Upper lobe of left lung (tissue), 6 donors: Measurements from ENCODE around the gene KCNIP3. TPM values are rescaled to one million over a fixed set of nuclear protein-coding genes. Genes with fewer than 3 reads are reported as not detected.

Experiments used
- ATAC-seq, 2 donors: fragments of 200-7000 bp; cut with Tn5 transposase; one replicate each; pipeline ENCODE4 v1.9.1; 2022; ENCODE audit warnings: mild to moderate bottlenecking in 2 of 2, moderate library complexity in 2 of 2; ENCODE audit not compliant: low FRiP score in 2 of 2
- DNase-seq, 2 donors: peaks; one replicate each; pipeline ENCODE4 v3.0.0-alpha.2; 2019 to 2020
- H3K27ac ChIP-seq, 4 donors: fragments of 200-600 bp; sonication (generic); one replicate each; pipeline ENCODE4 v1.5.1; 2016 to 2019
- H3K27me3 ChIP-seq, 4 donors: fragments of 200-600 bp; sonication (generic); one replicate each; pipeline ENCODE4 v1.5.1; 2017 to 2019
- H3K36me3 ChIP-seq, 4 donors: fragments of 200-600 bp; sonication (generic); one replicate each; pipeline ENCODE4 v1.5.1; 2016 to 2019
- H3K4me1 ChIP-seq, 4 donors: fragments of 200-600 bp; sonication (generic); one replicate each; pipeline ENCODE4 v1.5.1; 2018 to 2019
- H3K4me3 ChIP-seq, 4 donors: fragments of 200-600 bp; sonication (generic); one replicate each; pipeline ENCODE4 v1.5.1; 2017 to 2019; ENCODE audit warnings: mild to moderate bottlenecking in 2 of 4, moderate library complexity in 1 of 4
- H3K9me3 ChIP-seq, 4 donors: fragments of 200-600 bp; sonication (generic); one replicate each; pipeline ENCODE4 v1.5.1; 2018 to 2019
- CTCF ChIP-seq, 6 experiments: fragments of 450-650 bp in 4 of 6; fragments of 200-600 bp in 2 of 6; sonication (generic) in 2 of 6; IDR thresholded peaks; one replicate each; pipeline ENCODE4 v1.5.1; 2016 to 2019; ENCODE audit warnings: antibody characterized with exemption in 6 of 6
- EP300 ChIP-seq, 4 donors: sonication (generic); formaldehyde crosslinking; IDR thresholded peaks; one replicate each; pipeline ENCODE4 v1.5.1; 2017; ENCODE audit warnings: antibody characterized with exemption in 4 of 4, control low read depth in 2 of 4
- POLR2A ChIP-seq, 4 donors: fragments of 450-650 bp; IDR thresholded peaks; one replicate each; pipeline ENCODE4 v1.5.1; 2016 to 2017; ENCODE audit warnings: antibody characterized with exemption in 4 of 4, mild to moderate bottlenecking in 2 of 4
- POLR2AphosphoS5 ChIP-seq, 2 donors: sonication (generic); formaldehyde crosslinking; IDR thresholded peaks; one replicate each; pipeline ENCODE4 v1.5.1; 2017; ENCODE audit warnings: antibody characterized with exemption in 2 of 2
- WGBS, 2 donors: methylation state at CpG; one replicate each; pipeline ENCODE4 v1.1.5; 2017 to 2018; 5-methylcytosine and 5-hydroxymethylcytosine counted together
- total RNA-seq, 6 donors: library from RNA; depleted of rRNA in 4 of 6; stranded (reverse); fragments of >200 nt in 4 of 6; gene quantifications; one replicate each; pipeline versions ENCODE4 v1.1.0 to v1.2.1, GENCODE V29; 2016 to 2021
- donor health status: DM: no; HTN: no; CAD: no; lungs with moderate emphysema.
- donor health status: DM: no; HTN: yes; CAD: no; lungs with severe emphysema.

Gene KCNIP3
- total RNA-seq, 6 donors from 2014 or later, result 1.0 to 5.9 (median 2.5) TPM

- 94 to 95% methylated on average over 8 of the region's 8 CpGs for WGBS, 2 donors
- no peak overlapping the region for H3K27ac ChIP-seq
- ATAC-seq (no peak), DNase-seq (no peak)
- no peaks in the 10 kb centered on the region for H3K36me3 ChIP-seq
- TF ChIP-seq CTCF (IDR thresholded peaks at IDR 0.05), result no peak
- no peak for TF ChIP-seq POLR2AphosphoS5 (IDR thresholded peaks at IDR 0.05)
- TF ChIP-seq POLR2A (IDR thresholded peaks at IDR 0.05), result no peak
- TF ChIP-seq EP300 (IDR thresholded peaks at IDR 0.05), result no peak
- no peaks in the 10 kb centered on the region for H3K9me3 ChIP-seq
- H3K27me3 ChIP-seq, result no peaks in the 10 kb centered on the region
- H3K4me3 ChIP-seq, result no peak overlapping the region
- no peaks in the 10 kb centered on the region for H3K4me1 ChIP-seq
These were observed 34.9 kb downstream of the KCNIP3 start for GRCh38 chr2:95332036-95332435.

GRCh38 chr2:95333056-95333455 lies 35.9 kb downstream of the KCNIP3 start:
- H3K36me3 ChIP-seq, result no peaks in the 10 kb centered on the region
- no peak overlapping the region for H3K27ac ChIP-seq
- ATAC-seq, result no peak
- H3K4me1 ChIP-seq, result no peaks in the 10 kb centered on the region
- no peak for DNase-seq
- no peaks in the 10 kb centered on the region for H3K27me3 ChIP-seq
- no peak overlapping the region for H3K4me3 ChIP-seq
- WGBS, 2 donors, result 83 to 85% methylated on average over 7 of the region's 7 CpGs
- TF ChIP-seq CTCF (IDR thresholded peaks at IDR 0.05), result no peak
- TF ChIP-seq POLR2AphosphoS5 (IDR thresholded peaks at IDR 0.05), result no peak
- TF ChIP-seq EP300 (IDR thresholded peaks at IDR 0.05), result no peak
- no peak for TF ChIP-seq POLR2A (IDR thresholded peaks at IDR 0.05)
- H3K9me3 ChIP-seq, result no peaks in the 10 kb centered on the region

GRCh38 chr2:95333888-95334338 lies 36.8 kb downstream of the KCNIP3 start:
- DNase-seq (no peak), ATAC-seq (no peak)
- Histone ChIP-seq H3K36me3 (no peaks in the 10 kb centered on the region), H3K27ac (no peak overlapping the region), H3K4me3 (no peak overlapping the region), H3K27me3 (no peaks in the 10 kb centered on the region), H3K9me3 (no peaks in the 10 kb centered on the region), H3K4me1 (no peaks in the 10 kb centered on the region)
- TF ChIP-seq POLR2AphosphoS5 (IDR thresholded peaks at IDR 0.05), result no peak
- no peak for TF ChIP-seq POLR2A (IDR thresholded peaks at IDR 0.05)
- TF ChIP-seq EP300 (IDR thresholded peaks at IDR 0.05), result no peak
- no peak for TF ChIP-seq CTCF (IDR thresholded peaks at IDR 0.05)
- 65 to 88% methylated on average over 10 to 11 of the region's 11 CpGs for WGBS, 2 donors

- TF ChIP-seq POLR2AphosphoS5 (IDR thresholded peaks at IDR 0.05) (no peak), CTCF (IDR thresholded peaks at IDR 0.05) (no peak), EP300 (IDR thresholded peaks at IDR 0.05) (no peak), POLR2A (IDR thresholded peaks at IDR 0.05) (no peak)
- H3K36me3 ChIP-seq, result no peaks in the 10 kb centered on the region
- no peak overlapping the region for H3K27ac ChIP-seq
- WGBS, 2 donors, result 95 to 100% methylated on average over 1 of the region's 1 CpG
- no peaks in the 10 kb centered on the region for H3K27me3 ChIP-seq
- H3K4me1 ChIP-seq, result no peaks in the 10 kb centered on the region
- no peak overlapping the region for H3K4me3 ChIP-seq
- H3K9me3 ChIP-seq, result no peaks in the 10 kb centered on the region
- ATAC-seq (no peak), DNase-seq (no peak)
These were observed 37.9 kb downstream of the KCNIP3 start for GRCh38 chr2:95334916-95335641.

GRCh38 chr2:95336406-95336805 lies 39.3 kb downstream of the KCNIP3 start:
- no peaks in the 10 kb centered on the region for H3K27me3 ChIP-seq
- H3K4me3 ChIP-seq, result no peak overlapping the region
- H3K4me1 ChIP-seq, result no peaks in the 10 kb centered on the region
- ATAC-seq, result no peak
- WGBS, 2 donors, result 80 to 90% methylated on average over 2 of the region's 2 CpGs
- no peak for DNase-seq
- TF ChIP-seq EP300 (IDR thresholded peaks at IDR 0.05), result no peak
- no peak for TF ChIP-seq POLR2AphosphoS5 (IDR thresholded peaks at IDR 0.05)
- TF ChIP-seq POLR2A (IDR thresholded peaks at IDR 0.05), result no peak
- no peak for TF ChIP-seq CTCF (IDR thresholded peaks at IDR 0.05)
- no peaks in the 10 kb centered on the region for H3K36me3 ChIP-seq
- no peak overlapping the region for H3K27ac ChIP-seq
- no peaks in the 10 kb centered on the region for H3K9me3 ChIP-seq
